Kidney (tissue), 14 donors: ENCODE measurements around the gene KBTBD12. TPM values are rescaled to one million over a fixed set of nuclear protein-coding genes. Genes with fewer than 3 reads are reported as not detected.

ENCODE experiments used
- DNase-seq, 5 donors: peaks; one replicate each; pipeline ENCODE4 v3.0.0-alpha.2; 2013 to 2020
- FAIRE-seq: peaks from 2 replicates; lab custom pipeline; 2012; peaks lifted over from hg19 to GRCh38; lab: Jason Lieb, UNC
- H3K27ac ChIP-seq, 2 donors: one replicate each; pipeline ENCODE4 v1.7.0; 2013; ENCODE audit warnings: low read depth in 2 of 2, low read length in 2 of 2, inconsistent platforms in 1 of 2
- H3K27me3 ChIP-seq: one replicate; pipeline ENCODE4 v1.7.1; 2013; ENCODE audit warnings: low read length, inconsistent platforms; ENCODE audit not compliant: control insufficient read depth, insufficient read depth
- H3K36me3 ChIP-seq, 3 donors: one replicate each; pipeline versions ENCODE4 v1.7.0 to v1.7.1; 2013; ENCODE audit warnings: low read length in 3 of 3, control low read depth in 1 of 3, inconsistent platforms in 1 of 3; ENCODE audit not compliant: insufficient read depth in 3 of 3, control insufficient read depth in 2 of 3
- H3K4me1 ChIP-seq, 3 donors: one replicate each; pipeline versions ENCODE4 v1.7.0 to v1.7.1; 2013; ENCODE audit warnings: low read length in 3 of 3, inconsistent platforms in 1 of 3, low read depth in 1 of 3; ENCODE audit not compliant: control insufficient read depth in 2 of 3, insufficient read depth in 2 of 3
- H3K4me3 ChIP-seq, 3 donors: one replicate each; pipeline versions ENCODE4 v1.7.0 to v1.8.1; 2013; ENCODE audit warnings: low read length in 3 of 3, control low read depth in 1 of 3, inconsistent platforms in 1 of 3
- H3K9ac ChIP-seq, 3 donors: one replicate each; pipeline versions ENCODE4 v1.7.0 to v1.7.1; 2013; ENCODE audit warnings: low read length in 3 of 3, control low read depth in 1 of 3, inconsistent platforms in 1 of 3
- H3K9me3 ChIP-seq, 3 donors: one replicate each; pipeline versions ENCODE4 v1.7.0 to v1.7.1; 2013; ENCODE audit warnings: low read length in 3 of 3, control low read depth in 1 of 3, inconsistent platforms in 1 of 3; ENCODE audit not compliant: control insufficient read depth in 2 of 3, insufficient read depth in 1 of 3
- intact Hi-C: fragments of 100-400 bp; cut with DNase I; formaldehyde crosslinking; loops from one replicate; pipeline ENCODE4 v1.11.1; 2022
- polyA plus RNA-seq: library from polyadenylated mRNA; stranded (reverse); fragments of 350-450 nt; fragmentation: Illumina TruSeq; extraction: RNeasy Lipid Tissue Mini Kit (QIAGEN cat#74804); gene quantifications from one replicate; pipeline ENCODE4 v1.2.3, GENCODE V29; 2014; ENCODE audit warnings: low read depth, low replicate concordance; ENCODE audit not compliant: insufficient read depth
- total RNA-seq: library from RNA; stranded (reverse); fragmentation: NEBNext Ultra II Directional; extraction: Animal tissue kit (Norgen Biotek cat#: 25700); gene quantifications from one replicate; pipeline ENCODE4 v1.2.1, GENCODE V29; 2021
- TF ChIP-seq, protein P1 (sequence below): IDR thresholded peaks from 3 replicates; pipeline ENCODE4 v1.5.1; 2012; ENCODE audit warnings: mild to moderate bottlenecking, moderate library complexity, borderline replicate concordance; ENCODE audit not compliant: insufficient read depth; ENCODE audit errors: extremely low read depth
- donor health status: control.
- donor health status: control.
- donor health status: control.
- donor health status: control.
- donor health status: control.
- donor health status: DM: yes; HTN: yes; CAD: no.
- donor health status: Normal renal cell carcinoma (clear cell type).

Gene KBTBD12
- total and polyA plus RNA-seq, 2 donors from 2014 or later, result 1.4 to 1.6 TPM

DNA sequence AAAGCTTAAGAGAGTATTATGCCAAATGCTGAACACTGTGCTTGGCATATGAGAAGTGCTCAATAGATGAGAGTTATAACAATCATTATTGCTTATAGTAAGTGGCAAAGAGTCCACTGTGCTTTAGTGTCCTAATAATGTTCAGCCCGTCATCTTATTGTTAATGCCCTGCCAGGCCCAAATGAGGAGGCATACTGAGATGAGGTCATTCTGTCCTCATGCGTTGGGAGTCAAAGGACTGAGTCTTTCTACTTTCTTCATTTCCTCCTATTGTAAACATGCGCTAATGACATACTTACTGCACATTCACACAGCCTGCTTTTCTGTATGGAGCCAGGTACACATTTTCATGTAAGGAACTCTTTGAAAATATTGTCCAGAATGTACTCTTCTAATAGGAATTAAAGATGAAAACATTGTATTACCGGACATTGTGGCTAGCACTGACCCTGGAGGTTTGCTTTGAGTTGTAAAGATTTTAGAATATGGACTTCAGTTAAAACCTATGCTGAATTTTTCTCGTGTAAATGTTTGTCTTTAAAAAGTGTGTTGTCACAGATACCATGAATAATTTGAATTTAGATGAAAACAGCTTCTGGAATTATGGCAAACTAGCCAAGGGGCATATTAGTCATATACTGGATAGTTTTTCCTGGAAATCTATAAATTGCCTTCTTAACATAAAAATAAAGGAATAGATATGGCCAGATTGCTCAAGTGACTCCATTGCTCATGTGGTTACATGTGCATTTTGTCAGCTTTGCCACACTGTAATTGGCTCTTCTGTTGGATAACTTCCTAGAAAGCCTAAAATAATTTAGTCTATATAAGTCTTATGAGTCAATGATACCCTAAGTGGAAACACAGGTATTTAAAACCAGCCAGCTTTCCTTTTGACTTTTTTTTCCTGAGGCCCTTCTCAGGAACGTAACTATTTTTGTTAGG, 38.3 kb downstream of the KBTBD12 start:
- Histone ChIP-seq H3K4me1 (no peaks in the 10 kb centered on the region), H3K9me3 (no peaks in the 10 kb centered on the region), H3K27me3 (no peaks in the 10 kb centered on the region), H3K4me3 (no peak overlapping the region), H3K36me3 (no peaks in the 10 kb centered on the region), H3K27ac (no peak overlapping the region), H3K9ac (no peak overlapping the region)
- intact Hi-C loops, result no loop called here
- TF ChIP-seq, protein P1, sequence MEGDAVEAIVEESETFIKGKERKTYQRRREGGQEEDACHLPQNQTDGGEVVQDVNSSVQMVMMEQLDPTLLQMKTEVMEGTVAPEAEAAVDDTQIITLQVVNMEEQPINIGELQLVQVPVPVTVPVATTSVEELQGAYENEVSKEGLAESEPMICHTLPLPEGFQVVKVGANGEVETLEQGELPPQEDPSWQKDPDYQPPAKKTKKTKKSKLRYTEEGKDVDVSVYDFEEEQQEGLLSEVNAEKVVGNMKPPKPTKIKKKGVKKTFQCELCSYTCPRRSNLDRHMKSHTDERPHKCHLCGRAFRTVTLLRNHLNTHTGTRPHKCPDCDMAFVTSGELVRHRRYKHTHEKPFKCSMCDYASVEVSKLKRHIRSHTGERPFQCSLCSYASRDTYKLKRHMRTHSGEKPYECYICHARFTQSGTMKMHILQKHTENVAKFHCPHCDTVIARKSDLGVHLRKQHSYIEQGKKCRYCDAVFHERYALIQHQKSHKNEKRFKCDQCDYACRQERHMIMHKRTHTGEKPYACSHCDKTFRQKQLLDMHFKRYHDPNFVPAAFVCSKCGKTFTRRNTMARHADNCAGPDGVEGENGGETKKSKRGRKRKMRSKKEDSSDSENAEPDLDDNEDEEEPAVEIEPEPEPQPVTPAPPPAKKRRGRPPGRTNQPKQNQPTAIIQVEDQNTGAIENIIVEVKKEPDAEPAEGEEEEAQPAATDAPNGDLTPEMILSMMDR, result no peak
- FAIRE-seq (no peak), DNase-seq (no peak)

DNA sequence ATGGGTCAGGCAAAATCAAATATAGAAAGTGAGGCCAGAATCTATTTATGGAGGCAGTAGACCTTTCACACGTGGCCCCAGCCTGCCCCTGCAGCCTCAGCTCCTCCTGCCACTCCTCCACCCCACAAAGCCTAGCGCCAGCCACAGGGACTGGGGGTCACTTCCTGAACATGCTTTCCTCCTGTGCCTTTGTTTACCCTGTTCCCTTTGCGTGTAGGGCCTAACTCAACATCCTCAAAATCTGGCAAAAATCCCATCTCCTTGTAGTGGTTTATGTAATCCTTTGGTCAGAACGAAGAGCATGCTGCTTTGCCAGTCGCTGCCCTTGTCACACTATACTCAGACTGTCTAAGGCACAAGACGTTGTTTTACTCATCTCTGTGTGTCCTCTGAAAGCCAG, 39.6 kb downstream of the KBTBD12 start:
- H3K4me1 ChIP-seq, result no peaks in the 10 kb centered on the region
- H3K4me3 ChIP-seq, result no peak overlapping the region
- H3K27ac ChIP-seq, result no peak overlapping the region
- no peaks in the 10 kb centered on the region for H3K36me3 ChIP-seq
- DNase-seq (peak in 1 of 5 donors; percentile 55), FAIRE-seq (no peak)
- TF ChIP-seq, protein P1, result no peak
- intact Hi-C loops, result no loop called here
- H3K9ac ChIP-seq, result no peak overlapping the region
- no peaks in the 10 kb centered on the region for H3K9me3 ChIP-seq
- no peaks in the 10 kb centered on the region for H3K27me3 ChIP-seq

GRCh38 chr3:127955728-127956127, 40.7 kb downstream of the KBTBD12 start:
- no peak overlapping the region for H3K9ac ChIP-seq
- FAIRE-seq, result no peak
- intact Hi-C loops, result no loop called here
- TF ChIP-seq, protein P1, result no peak
- no peak overlapping the region for H3K27ac ChIP-seq
- no peak overlapping the region for H3K4me3 ChIP-seq
- H3K36me3 ChIP-seq, result no peaks in the 10 kb centered on the region
- no peaks in the 10 kb centered on the region for H3K4me1 ChIP-seq
- DNase-seq, result no peak
- no peaks in the 10 kb centered on the region for H3K27me3 ChIP-seq
- no peaks in the 10 kb centered on the region for H3K9me3 ChIP-seq
